ENCODE data around the gene ERC2. TPM values are rescaled to one million over a fixed set of nuclear protein-coding genes. Genes with fewer than 3 reads are reported as not detected.
A peak's percentile ranks its signal among the peaks of the same experiment; 100 is the strongest.

Gene ERC2
- total RNA-seq, 1 donor: 0.43 TPM

- TF ChIP-seq CTCF (IDR thresholded peaks at IDR 0.05; ENCODE audit: insufficient read depth, low read depth, low read length): no peak
- DNase-seq (ENCODE audit: low read depth): no peak
These were observed 591.7 kb downstream of the ERC2 start for GRCh38 chr3:55876560-55876959.

GRCh38 chr3:55875113-55875512, 593.2 kb downstream of the ERC2 start:
- H3K4me3 ChIP-seq (ENCODE audit: low read depth, low read length): no peak overlapping the region
- peak; percentile 16 for DNase-seq (ENCODE audit: low read depth)
- no peak for TF ChIP-seq CTCF (IDR thresholded peaks at IDR 0.05; ENCODE audit: insufficient read depth, low read depth, low read length)

More at GRCh38 chr3:55876560-55876959, 591.7 kb downstream of the ERC2 start:
- no peak overlapping the region for H3K4me3 ChIP-seq (ENCODE audit: low read depth, low read length)

GRCh38 chr3:55873523-55874254, 594.6 kb downstream of the ERC2 start:
- peak; percentile 51 for DNase-seq (ENCODE audit: low read depth)
- H3K4me3 ChIP-seq (ENCODE audit: low read depth, low read length): no peak overlapping the region
- TF ChIP-seq CTCF (IDR thresholded peaks at IDR 0.05; ENCODE audit: insufficient read depth, low read depth, low read length): no peak

GRCh38 chr3:55870594-55870993, 597.7 kb downstream of the ERC2 start:
- no peak for DNase-seq (ENCODE audit: low read depth)
- TF ChIP-seq CTCF (IDR thresholded peaks at IDR 0.05; ENCODE audit: insufficient read depth, low read depth, low read length): no peak
- no peak overlapping the region for H3K4me3 ChIP-seq (ENCODE audit: low read depth, low read length)

- H3K4me3 ChIP-seq (ENCODE audit: low read depth, low read length): no peak overlapping the region
- peak; percentile 8 for TF ChIP-seq CTCF (IDR thresholded peaks at IDR 0.05; ENCODE audit: insufficient read depth, low read depth, low read length)
- DNase-seq (ENCODE audit: low read depth): no peak
These were observed 599.9 kb downstream of the ERC2 start for GRCh38 chr3:55868347-55868746.

GRCh38 chr3:55863028-55863427, 605.2 kb downstream of the ERC2 start:
- no peak for DNase-seq (ENCODE audit: low read depth)
- no peak for TF ChIP-seq CTCF (IDR thresholded peaks at IDR 0.05; ENCODE audit: insufficient read depth, low read depth, low read length)
- no peak overlapping the region for H3K4me3 ChIP-seq (ENCODE audit: low read depth, low read length)

Data from fibroblast of villous mesenchyme (primary cell).